Breast epithelium (tissue), 3 donors: ENCODE measurements around the gene RNASE3.
"Not testable (repeated sequence)": the region's sequence is repeated elsewhere in the genome, so short reads cannot be mapped to it uniquely, and the experiment has no call there.

Source experiments
- CTCF ChIP-seq, 3 donors: fragments of 450-650 bp; IDR thresholded peaks; one replicate each; pipeline ENCODE4 v1.5.1; 2016 to 2017; ENCODE audit warnings: antibody characterized with exemption in 3 of 3, mild to moderate bottlenecking in 3 of 3, moderate library complexity in 3 of 3
- POLR2A ChIP-seq: fragments of 450-650 bp; IDR thresholded peaks from one replicate; pipeline ENCODE4 v1.6.1; 2016; ENCODE audit warnings: antibody characterized with exemption, mild to moderate bottlenecking, moderate library complexity

- TF ChIP-seq CTCF (IDR thresholded peaks at IDR 0.05); POLR2A: not testable (repeated sequence)
Observed at GRCh38 chr14:20895322-20895721, 4.1 kb downstream of the RNASE3 start.
